ENCODE measurements around the gene OAS2.

DNA sequence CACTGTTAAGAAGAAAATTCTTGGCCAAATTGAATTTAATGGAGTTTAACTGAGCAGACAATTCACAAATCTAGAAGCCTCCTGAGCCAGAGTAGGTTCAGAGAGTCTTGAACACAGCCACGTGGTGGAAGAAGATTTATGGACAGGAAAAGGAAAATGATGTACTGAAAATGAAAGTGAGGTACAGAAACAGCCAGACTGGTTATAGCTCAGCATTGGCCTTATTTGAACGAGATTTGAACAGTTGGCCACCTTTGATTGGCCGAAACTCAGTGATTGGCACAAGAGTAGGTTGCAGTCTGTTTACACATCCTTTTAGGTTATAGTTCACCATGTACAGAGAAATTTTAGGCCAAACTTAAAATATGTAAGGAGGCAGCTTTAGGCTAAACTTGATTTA is 9.9 kb downstream of the OAS2 start:
- TF ChIP-seq, protein P1, sequence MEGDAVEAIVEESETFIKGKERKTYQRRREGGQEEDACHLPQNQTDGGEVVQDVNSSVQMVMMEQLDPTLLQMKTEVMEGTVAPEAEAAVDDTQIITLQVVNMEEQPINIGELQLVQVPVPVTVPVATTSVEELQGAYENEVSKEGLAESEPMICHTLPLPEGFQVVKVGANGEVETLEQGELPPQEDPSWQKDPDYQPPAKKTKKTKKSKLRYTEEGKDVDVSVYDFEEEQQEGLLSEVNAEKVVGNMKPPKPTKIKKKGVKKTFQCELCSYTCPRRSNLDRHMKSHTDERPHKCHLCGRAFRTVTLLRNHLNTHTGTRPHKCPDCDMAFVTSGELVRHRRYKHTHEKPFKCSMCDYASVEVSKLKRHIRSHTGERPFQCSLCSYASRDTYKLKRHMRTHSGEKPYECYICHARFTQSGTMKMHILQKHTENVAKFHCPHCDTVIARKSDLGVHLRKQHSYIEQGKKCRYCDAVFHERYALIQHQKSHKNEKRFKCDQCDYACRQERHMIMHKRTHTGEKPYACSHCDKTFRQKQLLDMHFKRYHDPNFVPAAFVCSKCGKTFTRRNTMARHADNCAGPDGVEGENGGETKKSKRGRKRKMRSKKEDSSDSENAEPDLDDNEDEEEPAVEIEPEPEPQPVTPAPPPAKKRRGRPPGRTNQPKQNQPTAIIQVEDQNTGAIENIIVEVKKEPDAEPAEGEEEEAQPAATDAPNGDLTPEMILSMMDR (IDR thresholded peaks at IDR 0.05; ENCODE audit: insufficient read depth, low read depth, low read length), result no peak
- no peak for TF ChIP-seq EZH2 (IDR thresholded peaks at IDR 0.05; ENCODE audit: insufficient read depth, low read length)
